Measurements from ENCODE around the gene TM4SF4.

TM4SF4 gene

GRCh38 chr3:149481491-149481890, 7.0 kb downstream of the TM4SF4 start:
- no peak for DNase-seq (ENCODE audit: low read depth)
- no peak for TF ChIP-seq CTCF (conservative IDR thresholded peaks at IDR 0.05; ENCODE audit: low read length)
- no peak overlapping the region for H3K4me3 ChIP-seq (ENCODE audit: low read length)

- no peak overlapping the region for H3K4me3 ChIP-seq (ENCODE audit: low read length)
Measured at GRCh38 chr3:149486726-149487125, 12.2 kb downstream of the TM4SF4 start.

GRCh38 chr3:149487598-149488197, 13.2 kb downstream of the TM4SF4 start:
- no peak overlapping the region for H3K4me3 ChIP-seq (ENCODE audit: low read length)
- DNase-seq (ENCODE audit: low read depth): no peak
- TF ChIP-seq CTCF (conservative IDR thresholded peaks at IDR 0.05; ENCODE audit: low read length): peak; percentile 32

More at GRCh38 chr3:149486726-149487125, 12.2 kb downstream of the TM4SF4 start:
- no peak for DNase-seq (ENCODE audit: low read depth)
- TF ChIP-seq CTCF (conservative IDR thresholded peaks at IDR 0.05; ENCODE audit: low read length): no peak

GRCh38 chr3:149489060-149489690, 14.7 kb downstream of the TM4SF4 start:
- DNase-seq (ENCODE audit: low read depth): peak; percentile 9
- peak; percentile 62 for TF ChIP-seq CTCF (conservative IDR thresholded peaks at IDR 0.05; ENCODE audit: low read length)
- no peak overlapping the region for H3K4me3 ChIP-seq (ENCODE audit: low read length)

GRCh38 chr3:149490260-149490971, 15.9 kb downstream of the TM4SF4 start:
- no peak for TF ChIP-seq CTCF (conservative IDR thresholded peaks at IDR 0.05; ENCODE audit: low read length)
- DNase-seq (ENCODE audit: low read depth): no peak
- H3K4me3 ChIP-seq (ENCODE audit: low read length): no peak overlapping the region

- no peak for DNase-seq (ENCODE audit: low read depth)
- no peak overlapping the region for H3K4me3 ChIP-seq (ENCODE audit: low read length)
- no peak for TF ChIP-seq CTCF (conservative IDR thresholded peaks at IDR 0.05; ENCODE audit: low read length)
Measured at GRCh38 chr3:149493315-149494021, 19.0 kb downstream of the TM4SF4 start.
